WTC11 (cell line): Measurements from ENCODE around the gene SLC1A3. TPM values are rescaled to one million over a fixed set of nuclear protein-coding genes. Genes with fewer than 3 reads are reported as not detected.

Experiments used
- ATAC-seq: fragments of 200-7000 bp; cut with Tn5 transposase; 2 replicates; pipeline ENCODE4 v1.10.0; 2021; ENCODE audit warnings: mild to moderate bottlenecking, moderate library complexity
- CTCF ChIA-PET: fragments of 300-600 bp; sonication (Branson Sonifier 250); formaldehyde crosslinking; loops from one replicate; lab custom pipeline; 2021; ENCODE audit warnings: antibody characterized with exemption; lab: Charles Lee
- POLR2A ChIA-PET: fragments of 350-600 bp; sonication (Branson Sonifier 250); formaldehyde crosslinking; loops from one replicate; lab custom pipeline; 2021; ENCODE audit warnings: antibody characterized with exemption; lab: Charles Lee
- DNase-seq: peaks from one replicate; pipeline ENCODE4 v3.0.0; 2021; ENCODE audit warnings: low spot score
- H3K27ac Mint-ChIP-seq: 2 replicates; pipeline ENCODE4 v1.8.0; 2021; ENCODE audit warnings: mixed read lengths
- H3K27me3 Mint-ChIP-seq: 2 replicates; pipeline ENCODE4 v1.8.0; 2021; ENCODE audit warnings: low read depth, mild to moderate bottlenecking, moderate library complexity, mixed read lengths
- H3K36me3 Mint-ChIP-seq: 2 replicates; pipeline ENCODE4 v1.8.0; 2021; ENCODE audit warnings: mixed read lengths
- H3K4me1 Mint-ChIP-seq: 2 replicates; pipeline ENCODE4 v1.8.0; 2022; ENCODE audit warnings: mixed read lengths
- H3K4me3 Mint-ChIP-seq: 2 replicates; pipeline ENCODE4 v1.8.0; 2021; ENCODE audit warnings: mild to moderate bottlenecking, moderate library complexity, mixed read lengths
- H3K9me3 Mint-ChIP-seq: 2 replicates; pipeline ENCODE4 v1.8.0; 2021; ENCODE audit warnings: mixed read lengths
- AR ChIP-seq: fragments of 250-450 bp; sonication (Bioruptor Pico); IDR thresholded peaks from 2 replicates; pipeline ENCODE4 v1.9.0; 2021; ENCODE audit warnings: mild to moderate bottlenecking
- ATF6 ChIP-seq: sonication (generic); formaldehyde crosslinking; IDR thresholded peaks from 2 replicates; pipeline ENCODE4 v1.8.1; 2023; ENCODE audit warnings: mild to moderate bottlenecking, missing genetic modification reagents
- CREB1 ChIP-seq: sonication (generic); formaldehyde crosslinking; IDR thresholded peaks from 2 replicates; pipeline ENCODE4 v1.8.0; 2023; ENCODE audit warnings: mild to moderate bottlenecking, missing genetic modification reagents
- ERG ChIP-seq: fragments of 250-450 bp; sonication (Bioruptor Pico); IDR thresholded peaks from 2 replicates; pipeline ENCODE4 v1.8.0; 2021; ENCODE audit warnings: mild to moderate bottlenecking
- FOXJ3 ChIP-seq: sonication (generic); formaldehyde crosslinking; IDR thresholded peaks from 2 replicates; pipeline ENCODE4 v1.9.0; 2021; ENCODE audit warnings: missing genetic modification reagents, mild to moderate bottlenecking, borderline replicate concordance
- GTF2I ChIP-seq: fragments of 250-450 bp; sonication (Bioruptor Pico); conservative IDR thresholded peaks from 2 replicates; pipeline ENCODE4 v1.4.0; 2021; ENCODE audit warnings: mild to moderate bottlenecking
- KAT7 ChIP-seq: sonication (generic); formaldehyde crosslinking; IDR thresholded peaks from 2 replicates; pipeline ENCODE4 v1.8.1; 2023; ENCODE audit warnings: missing genetic modification reagents, mild to moderate bottlenecking, borderline replicate concordance
- NFATC4 ChIP-seq: fragments of 250-450 bp; sonication (Bioruptor Pico); IDR thresholded peaks from 2 replicates; pipeline ENCODE4 v1.9.0; 2021; ENCODE audit warnings: mild to moderate bottlenecking
- NFYB ChIP-seq: sonication (generic); formaldehyde crosslinking; conservative IDR thresholded peaks from 2 replicates; pipeline ENCODE4 v1.8.0; 2022; ENCODE audit warnings: low read depth, missing genetic modification reagents
- NR3C1 ChIP-seq: sonication (generic); formaldehyde crosslinking; conservative IDR thresholded peaks from 2 replicates; pipeline ENCODE4 v1.8.1; 2023; ENCODE audit warnings: low read depth, mild to moderate bottlenecking, missing genetic modification reagents
- RELA ChIP-seq: sonication (generic); formaldehyde crosslinking; IDR thresholded peaks from 2 replicates; pipeline ENCODE4 v1.8.1; 2022; ENCODE audit warnings: missing genetic modification reagents, mild to moderate bottlenecking, borderline replicate concordance
- SMAD4 ChIP-seq: sonication (generic); formaldehyde crosslinking; IDR thresholded peaks from 2 replicates; pipeline ENCODE4 v1.8.0; 2022; ENCODE audit warnings: mild to moderate bottlenecking, missing genetic modification reagents
- SP1 ChIP-seq: sonication (generic); formaldehyde crosslinking; conservative IDR thresholded peaks from 2 replicates; pipeline ENCODE4 v1.8.1; 2022; ENCODE audit warnings: missing genetic modification reagents
- TCF7 ChIP-seq: sonication (generic); formaldehyde crosslinking; IDR thresholded peaks from 2 replicates; pipeline ENCODE4 v1.8.0; 2022; ENCODE audit warnings: mild to moderate bottlenecking, low read depth, missing genetic modification reagents, moderate library complexity
- TEAD4 ChIP-seq: sonication (generic); formaldehyde crosslinking; IDR thresholded peaks from 2 replicates; pipeline ENCODE4 v1.8.0; 2022; ENCODE audit warnings: mild to moderate bottlenecking, missing genetic modification reagents
- USF2 ChIP-seq: sonication (generic); formaldehyde crosslinking; IDR thresholded peaks from 2 replicates; pipeline ENCODE4 v1.8.1; 2023; ENCODE audit warnings: mild to moderate bottlenecking, missing genetic modification reagents, moderate library complexity
- ZMAT4 ChIP-seq: fragments of 250-450 bp; sonication (Bioruptor Pico); IDR thresholded peaks from 2 replicates; pipeline ENCODE4 v1.9.0; 2021; ENCODE audit warnings: mild to moderate bottlenecking
- ZNF232 ChIP-seq: sonication (generic); formaldehyde crosslinking; IDR thresholded peaks from 2 replicates; pipeline ENCODE4 v1.8.0; 2022; ENCODE audit warnings: mild to moderate bottlenecking, missing genetic modification reagents
- ZNF512 ChIP-seq: sonication (generic); formaldehyde crosslinking; IDR thresholded peaks from 2 replicates; pipeline ENCODE4 v1.8.1; 2022; ENCODE audit warnings: missing genetic modification reagents, borderline replicate concordance
- total RNA-seq: library from RNA; stranded (reverse); gene quantifications from 3 replicates; pipeline ENCODE4 v1.2.3, GENCODE V29; 2021
- TF ChIP-seq, protein P1 (sequence below): sonication (generic); formaldehyde crosslinking; IDR thresholded peaks from 2 replicates; pipeline ENCODE4 v1.8.0; 2022; ENCODE audit warnings: mild to moderate bottlenecking, missing genetic modification reagents
- TF ChIP-seq, protein P2 (sequence below): sonication (generic); formaldehyde crosslinking; IDR thresholded peaks from 2 replicates; pipeline ENCODE4 v1.8.0; 2022; ENCODE audit warnings: missing genetic modification reagents

SLC1A3 gene
- total RNA-seq, 1 experiment from 2014 or later: 77.9 TPM

GRCh38 chr5:36637516-36637915 lies 31.1 kb downstream of the SLC1A3 start:
- TF ChIP-seq, protein P1, sequence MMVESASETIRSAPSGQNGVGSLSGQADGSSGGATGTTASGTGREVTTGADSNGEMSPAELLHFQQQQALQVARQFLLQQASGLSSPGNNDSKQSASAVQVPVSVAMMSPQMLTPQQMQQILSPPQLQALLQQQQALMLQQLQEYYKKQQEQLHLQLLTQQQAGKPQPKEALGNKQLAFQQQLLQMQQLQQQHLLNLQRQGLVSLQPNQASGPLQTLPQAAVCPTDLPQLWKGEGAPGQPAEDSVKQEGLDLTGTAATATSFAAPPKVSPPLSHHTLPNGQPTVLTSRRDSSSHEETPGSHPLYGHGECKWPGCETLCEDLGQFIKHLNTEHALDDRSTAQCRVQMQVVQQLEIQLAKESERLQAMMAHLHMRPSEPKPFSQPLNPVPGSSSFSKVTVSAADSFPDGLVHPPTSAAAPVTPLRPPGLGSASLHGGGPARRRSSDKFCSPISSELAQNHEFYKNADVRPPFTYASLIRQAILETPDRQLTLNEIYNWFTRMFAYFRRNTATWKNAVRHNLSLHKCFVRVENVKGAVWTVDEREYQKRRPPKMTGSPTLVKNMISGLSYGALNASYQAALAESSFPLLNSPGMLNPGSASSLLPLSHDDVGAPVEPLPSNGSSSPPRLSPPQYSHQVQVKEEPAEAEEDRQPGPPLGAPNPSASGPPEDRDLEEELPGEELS: no peak
- TF ChIP-seq NFYB (CRISPR knock-in tag): no peak
- no peak for TF ChIP-seq NFATC4 (CRISPR knock-in tag)
- TF ChIP-seq TCF7: no peak
- TF ChIP-seq, protein P2, sequence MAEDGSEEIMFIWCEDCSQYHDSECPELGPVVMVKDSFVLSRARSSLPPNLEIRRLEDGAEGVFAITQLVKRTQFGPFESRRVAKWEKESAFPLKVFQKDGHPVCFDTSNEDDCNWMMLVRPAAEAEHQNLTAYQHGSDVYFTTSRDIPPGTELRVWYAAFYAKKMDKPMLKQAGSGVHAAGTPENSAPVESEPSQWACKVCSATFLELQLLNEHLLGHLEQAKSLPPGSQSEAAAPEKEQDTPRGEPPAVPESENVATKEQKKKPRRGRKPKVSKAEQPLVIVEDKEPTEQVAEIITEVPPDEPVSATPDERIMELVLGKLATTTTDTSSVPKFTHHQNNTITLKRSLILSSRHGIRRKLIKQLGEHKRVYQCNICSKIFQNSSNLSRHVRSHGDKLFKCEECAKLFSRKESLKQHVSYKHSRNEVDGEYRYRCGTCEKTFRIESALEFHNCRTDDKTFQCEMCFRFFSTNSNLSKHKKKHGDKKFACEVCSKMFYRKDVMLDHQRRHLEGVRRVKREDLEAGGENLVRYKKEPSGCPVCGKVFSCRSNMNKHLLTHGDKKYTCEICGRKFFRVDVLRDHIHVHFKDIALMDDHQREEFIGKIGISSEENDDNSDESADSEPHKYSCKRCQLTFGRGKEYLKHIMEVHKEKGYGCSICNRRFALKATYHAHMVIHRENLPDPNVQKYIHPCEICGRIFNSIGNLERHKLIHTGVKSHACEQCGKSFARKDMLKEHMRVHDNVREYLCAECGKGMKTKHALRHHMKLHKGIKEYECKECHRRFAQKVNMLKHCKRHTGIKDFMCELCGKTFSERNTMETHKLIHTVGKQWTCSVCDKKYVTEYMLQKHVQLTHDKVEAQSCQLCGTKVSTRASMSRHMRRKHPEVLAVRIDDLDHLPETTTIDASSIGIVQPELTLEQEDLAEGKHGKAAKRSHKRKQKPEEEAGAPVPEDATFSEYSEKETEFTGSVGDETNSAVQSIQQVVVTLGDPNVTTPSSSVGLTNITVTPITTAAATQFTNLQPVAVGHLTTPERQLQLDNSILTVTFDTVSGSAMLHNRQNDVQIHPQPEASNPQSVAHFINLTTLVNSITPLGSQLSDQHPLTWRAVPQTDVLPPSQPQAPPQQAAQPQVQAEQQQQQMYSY (CRISPR knock-in tag): no peak
- TF ChIP-seq SP1: no peak
- TF ChIP-seq GTF2I (CRISPR knock-in tag): no peak
- TF ChIP-seq ZNF232 (CRISPR knock-in tag): no peak
- TF ChIP-seq KAT7 (CRISPR knock-in tag): no peak
- no peak for TF ChIP-seq USF2 (CRISPR knock-in tag)
- TF ChIP-seq RELA (CRISPR knock-in tag): no peak
- ChIA-PET POLR2A (no interaction called here), CTCF (interaction anchor here (0.6 to 1.0 kb wide), 2 partner anchors 53 to 55 kb away, joined by 3 read pairs; no protein-coding TSS in a partner anchor)
- H3K27ac Mint-ChIP-seq: no peak overlapping the region
- DNase-seq (no peak), ATAC-seq (no peak)
- no peak overlapping the region for H3K4me3 Mint-ChIP-seq
- peaks cover 38% of the 10 kb centered on the region for H3K36me3 Mint-ChIP-seq
- peaks cover 8% of the 10 kb centered on the region for H3K4me1 Mint-ChIP-seq
- H3K9me3 Mint-ChIP-seq: no peaks in the 10 kb centered on the region
- no peaks in the 10 kb centered on the region for H3K27me3 Mint-ChIP-seq

GRCh38 chr5:36638056-36638455 lies 31.6 kb downstream of the SLC1A3 start:
- Mint-ChIP-seq H3K27me3 (no peaks in the 10 kb centered on the region), H3K9me3 (no peaks in the 10 kb centered on the region), H3K4me3 (no peak overlapping the region), H3K4me1 (peaks cover 8% of the 10 kb centered on the region), H3K27ac (no peak overlapping the region), H3K36me3 (peaks cover 43% of the 10 kb centered on the region)
- DNase-seq (no peak), ATAC-seq (peak; percentile 55)
- CTCF ChIA-PET: interaction anchor here (0.6 kb wide), 1 partner anchor 56 kb away, joined by 3 read pairs; no protein-coding TSS in a partner anchor
- POLR2A ChIA-PET: no interaction called here
- TF ChIP-seq ERG (no peak), CREB1 (CRISPR knock-in tag) (no peak), SMAD4 (CRISPR knock-in tag) (no peak), AR (CRISPR knock-in tag) (no peak), TEAD4 (CRISPR knock-in tag) (no peak), GTF2I (CRISPR knock-in tag) (no peak), ATF6 (CRISPR knock-in tag) (no peak), KAT7 (CRISPR knock-in tag) (no peak), NR3C1 (CRISPR knock-in tag) (no peak), FOXJ3 (CRISPR knock-in tag) (no peak), ZNF512 (CRISPR knock-in tag) (no peak), ZMAT4 (CRISPR knock-in tag) (no peak)
